HG03439 (cell line): ENCODE data around the gene TRAF3.

Experiments used
- ATAC-seq: cut with Tn5 transposase; IDR thresholded peaks from one replicate; pipeline ENCODE4 v1.9.1; 2021; ENCODE audit warnings: mild to moderate bottlenecking, moderate library complexity; ENCODE audit not compliant: unreplicated experiment

The TRAF3 gene

DNA sequence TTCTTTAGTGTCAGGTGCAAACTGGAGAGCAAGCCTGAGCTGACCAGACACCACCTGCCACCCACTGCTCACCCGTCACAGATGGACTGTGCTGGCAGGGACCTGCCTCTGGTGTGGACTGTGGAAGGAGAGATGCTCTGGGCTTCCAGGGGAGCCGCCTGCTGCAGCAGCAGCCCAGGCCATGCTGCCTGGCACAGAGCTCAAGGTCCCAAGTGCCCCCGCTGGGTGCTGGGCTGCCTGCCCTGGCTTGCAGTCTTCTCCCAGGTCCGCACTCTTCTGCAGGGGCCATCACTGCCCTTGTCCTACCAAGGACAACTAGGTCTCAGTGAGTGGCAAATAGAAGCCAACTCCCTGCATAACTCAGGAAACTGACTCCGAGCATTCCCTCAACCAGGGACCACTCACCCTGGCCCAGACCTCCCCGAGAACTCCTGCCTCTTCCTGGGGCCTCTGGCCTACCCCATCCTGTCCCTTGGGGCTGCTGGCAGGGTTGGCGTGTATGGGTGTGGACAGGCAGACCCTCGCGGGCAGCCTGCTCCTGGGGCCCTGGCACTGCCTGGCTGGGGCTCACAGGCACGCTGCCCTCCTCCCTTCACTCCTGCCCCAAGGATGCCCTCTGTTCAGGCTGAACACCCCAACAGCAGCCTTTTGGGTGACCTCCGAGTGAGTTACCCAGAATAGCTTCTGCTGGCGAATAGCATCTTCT, 154.5 kb downstream of the TRAF3 start:
- ATAC-seq: no peak

DNA sequence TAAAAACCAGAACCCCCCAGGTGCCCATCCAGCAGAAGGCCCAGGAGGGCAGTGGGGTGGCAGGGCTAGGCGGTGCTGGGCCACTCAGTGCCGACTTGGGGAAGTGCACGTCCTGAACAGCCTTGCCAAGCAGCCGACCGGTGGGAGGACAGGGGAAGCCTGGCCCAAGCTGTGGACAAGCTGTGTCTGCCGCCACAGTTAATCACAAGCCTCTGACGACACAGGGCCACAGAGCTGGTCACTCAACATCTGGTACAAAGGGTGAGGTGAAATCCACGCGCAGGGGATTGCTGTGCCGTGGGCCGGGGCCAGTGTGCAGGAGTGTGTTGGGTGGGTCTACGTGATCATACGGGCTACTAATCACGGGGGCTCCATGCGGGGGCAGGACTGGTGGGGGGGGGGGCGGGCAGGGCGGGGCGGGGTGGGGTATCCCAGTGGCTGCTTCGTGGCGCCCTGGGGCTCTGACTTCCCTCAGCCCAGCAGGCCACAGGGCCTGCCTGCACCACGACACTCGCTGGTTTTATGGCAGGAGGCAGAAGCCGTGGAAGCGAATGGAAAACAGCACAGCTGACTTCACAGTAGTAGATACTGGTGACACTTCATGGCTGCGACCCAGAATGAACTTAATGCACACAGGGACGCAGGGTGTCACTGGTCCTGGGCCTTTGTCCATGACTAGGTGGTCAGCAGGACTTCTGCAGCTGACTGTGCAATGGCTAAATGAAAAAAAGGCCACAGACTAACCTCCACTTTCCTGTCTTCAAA, 155.4 kb downstream of the TRAF3 start:
- ATAC-seq: no peak

DNA sequence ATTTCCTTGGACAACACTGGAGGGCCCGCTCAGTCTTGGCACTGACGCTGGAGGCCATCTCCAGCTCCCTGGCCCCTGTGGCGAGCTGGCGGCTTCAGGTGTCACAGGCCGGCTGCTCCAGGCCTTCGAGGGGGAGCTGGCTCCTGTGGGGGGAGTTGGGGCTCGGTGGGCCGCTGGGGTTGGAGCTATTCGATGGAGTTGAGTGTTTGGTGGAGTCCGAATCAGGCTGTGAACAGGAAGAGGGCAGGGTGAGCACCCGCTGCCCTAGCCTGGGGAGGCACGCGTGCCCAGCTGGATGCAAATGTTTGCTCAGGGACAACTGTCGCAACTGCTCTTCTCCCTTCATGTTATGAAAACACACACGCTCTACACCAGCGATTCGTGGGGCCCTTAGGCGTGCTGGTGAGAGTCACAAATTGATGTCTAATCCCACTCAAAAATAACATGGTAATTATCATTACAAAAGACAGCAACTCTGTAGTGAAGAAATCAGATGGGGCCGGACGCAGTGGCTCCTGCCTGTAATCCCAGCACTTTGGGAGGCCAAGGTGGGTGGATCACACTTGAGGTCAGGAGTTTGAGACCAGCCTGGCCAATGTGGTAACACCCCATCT, 156.5 kb downstream of the TRAF3 start:
- no peak for ATAC-seq

DNA sequence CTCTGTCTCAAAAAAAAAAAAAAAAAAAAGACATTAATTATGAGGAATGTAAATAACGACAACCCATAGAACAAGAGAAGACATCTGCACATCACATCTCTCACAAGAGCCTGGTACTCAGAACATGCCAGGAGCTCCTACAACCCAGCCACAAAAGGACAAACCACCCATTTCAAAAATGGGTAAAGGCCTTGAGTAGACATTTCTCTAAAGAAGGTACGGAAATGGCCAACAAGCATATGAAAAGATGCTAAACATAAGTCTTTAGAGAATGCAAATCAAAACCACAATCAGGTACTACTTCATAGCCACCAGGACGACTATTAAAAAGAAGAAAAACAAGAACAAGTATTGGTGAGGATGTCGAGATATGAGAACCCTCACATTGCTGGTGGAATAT, 158.5 kb downstream of the TRAF3 start:
- ATAC-seq: no peak

DNA sequence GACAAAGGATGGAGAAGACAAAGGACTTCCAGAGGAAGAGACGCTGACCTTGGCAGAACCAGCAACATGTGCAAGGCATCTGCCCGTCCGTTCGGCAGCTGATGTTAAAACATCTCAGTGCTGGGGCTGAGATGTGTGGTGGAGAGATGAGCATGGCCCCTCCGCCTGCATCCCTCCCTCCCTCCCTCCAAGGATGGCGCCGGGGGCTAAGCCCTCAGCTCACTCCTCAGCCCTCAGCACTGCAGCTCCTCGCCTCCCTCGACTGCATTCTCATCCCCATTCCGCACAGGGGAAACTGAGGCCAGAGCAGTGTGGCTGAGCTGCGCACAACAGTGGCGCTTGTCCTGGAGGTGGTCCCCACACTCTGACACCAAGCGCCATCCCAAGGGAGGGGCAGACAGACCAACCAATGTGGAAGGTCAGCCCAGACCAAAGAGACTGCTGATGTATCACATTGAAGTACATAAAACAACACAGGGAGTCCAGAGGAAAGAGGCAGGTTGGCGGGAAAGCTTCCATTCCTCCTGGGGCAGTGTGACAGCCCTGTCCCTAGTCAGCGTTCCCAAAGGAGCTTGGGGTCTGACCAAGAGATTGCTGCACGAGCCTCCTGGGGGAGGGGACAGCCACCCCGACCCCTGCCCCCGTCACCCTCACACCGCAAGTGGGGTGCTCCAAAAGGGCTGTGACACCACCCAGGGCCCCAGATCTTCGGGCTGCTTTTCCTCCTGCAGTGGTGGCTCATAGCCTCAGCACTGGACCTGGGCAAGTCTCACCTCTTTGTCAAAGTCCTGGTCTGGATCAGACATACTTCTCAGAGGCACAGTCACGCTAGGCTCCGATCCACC, 160.3 kb downstream of the TRAF3 start:
- ATAC-seq: no peak

DNA sequence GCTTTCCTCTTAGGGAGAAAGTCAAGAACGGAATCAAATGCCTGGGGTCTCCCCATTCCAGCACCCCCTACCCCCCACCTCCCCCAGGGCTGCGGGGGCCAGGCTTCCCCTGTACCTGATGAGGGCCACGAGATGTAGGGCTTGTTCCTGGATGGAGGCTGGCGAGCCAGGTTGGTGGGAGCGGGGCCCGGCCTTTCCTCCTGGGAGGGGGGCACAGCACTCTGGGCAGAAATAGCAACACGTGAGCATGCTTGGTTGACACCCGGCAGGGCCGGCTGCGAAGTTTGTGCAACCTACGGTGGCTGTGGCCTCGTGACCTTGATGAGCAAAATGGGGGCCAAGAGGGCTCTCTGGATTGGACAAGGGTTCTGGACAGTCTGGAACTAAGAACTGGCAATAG, 160.9 kb downstream of the TRAF3 start:
- no peak for ATAC-seq

DNA sequence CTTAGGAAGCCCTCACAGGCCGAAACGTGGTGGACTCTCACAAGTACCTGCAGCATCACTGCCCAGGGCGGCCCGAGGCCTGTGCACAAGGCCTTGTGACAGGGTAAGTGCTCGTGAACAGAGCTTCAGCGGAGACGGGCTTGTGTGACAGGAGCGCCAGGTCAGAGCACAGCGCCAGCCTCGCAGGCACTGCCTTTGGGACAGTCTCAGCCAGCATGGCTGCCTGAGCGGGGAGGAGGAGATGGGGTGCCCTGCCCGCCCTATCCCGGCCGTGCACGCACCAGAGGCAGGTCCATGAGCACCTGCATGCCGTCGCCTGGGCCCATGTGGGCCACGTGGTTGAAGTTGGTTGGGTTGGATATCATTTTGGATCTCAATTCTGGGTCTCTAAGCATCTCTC, 162.1 kb downstream of the TRAF3 start:
- no peak for ATAC-seq

DNA sequence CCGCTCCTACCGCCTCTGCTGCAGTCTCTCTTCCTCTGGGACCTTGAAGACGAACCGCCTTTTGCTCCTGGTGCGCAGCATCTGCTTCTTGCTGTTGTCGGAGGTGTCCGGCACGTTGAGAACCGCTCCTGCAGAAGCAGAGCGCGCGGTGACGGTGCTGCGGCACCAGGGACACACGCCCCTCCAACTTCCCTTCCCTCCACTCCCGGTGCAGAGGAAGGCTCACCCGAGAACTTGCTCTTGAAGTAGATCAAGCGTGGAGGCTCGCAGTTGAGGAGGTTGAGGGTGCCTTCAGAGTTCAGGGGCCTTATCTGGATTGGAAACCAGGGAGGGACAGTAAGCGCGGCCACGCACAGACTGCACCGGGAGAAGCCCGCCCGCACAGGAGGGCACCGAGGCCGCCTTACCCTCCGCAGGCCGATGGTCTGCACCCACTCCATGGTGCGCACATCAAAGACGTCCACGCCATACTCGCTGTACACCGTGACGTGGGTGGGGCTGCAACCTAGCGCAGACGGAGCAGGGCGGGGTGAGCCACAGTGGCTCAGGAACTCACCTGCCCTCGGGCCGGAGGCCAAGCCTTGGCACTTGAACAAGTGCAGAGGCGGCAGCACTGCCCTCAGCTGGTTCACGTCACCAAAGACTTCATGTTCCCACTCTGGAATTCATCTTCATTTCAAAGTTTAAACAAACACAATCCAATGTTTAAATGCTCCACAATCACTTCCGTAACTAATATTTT, 162.7 kb downstream of the TRAF3 start:
- no peak for ATAC-seq

DNA sequence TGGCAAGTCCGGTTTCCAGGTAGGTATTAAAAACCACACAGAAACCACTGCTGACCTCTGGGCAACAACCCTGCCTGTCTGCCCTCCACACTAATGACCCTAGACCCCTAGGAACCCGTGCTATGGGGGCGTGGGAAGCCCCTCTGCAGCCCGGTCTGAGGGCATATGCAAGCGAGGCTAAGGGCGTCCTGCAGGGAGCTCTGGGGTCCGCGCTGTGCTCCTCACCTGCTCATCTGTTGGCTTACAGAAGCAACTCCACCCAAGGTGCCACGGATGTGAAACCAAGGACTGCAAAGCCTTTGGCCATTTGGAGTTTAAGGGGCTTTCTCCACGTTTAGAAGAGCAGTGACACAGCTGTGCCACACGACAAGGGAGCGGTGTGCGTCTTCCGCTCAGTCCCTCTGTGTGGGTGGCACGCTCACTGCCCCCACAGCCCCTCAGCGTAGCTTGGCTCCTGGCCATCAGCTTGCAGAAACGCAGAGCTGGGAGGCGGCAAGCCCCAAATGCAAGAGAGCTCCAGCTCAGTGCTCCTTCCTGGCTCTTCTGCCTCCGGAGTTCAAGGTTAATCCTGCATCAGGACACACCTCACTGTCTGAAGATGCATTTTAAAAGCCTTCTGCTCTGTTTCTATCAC, 163.6 kb downstream of the TRAF3 start:
- ATAC-seq: no peak

DNA sequence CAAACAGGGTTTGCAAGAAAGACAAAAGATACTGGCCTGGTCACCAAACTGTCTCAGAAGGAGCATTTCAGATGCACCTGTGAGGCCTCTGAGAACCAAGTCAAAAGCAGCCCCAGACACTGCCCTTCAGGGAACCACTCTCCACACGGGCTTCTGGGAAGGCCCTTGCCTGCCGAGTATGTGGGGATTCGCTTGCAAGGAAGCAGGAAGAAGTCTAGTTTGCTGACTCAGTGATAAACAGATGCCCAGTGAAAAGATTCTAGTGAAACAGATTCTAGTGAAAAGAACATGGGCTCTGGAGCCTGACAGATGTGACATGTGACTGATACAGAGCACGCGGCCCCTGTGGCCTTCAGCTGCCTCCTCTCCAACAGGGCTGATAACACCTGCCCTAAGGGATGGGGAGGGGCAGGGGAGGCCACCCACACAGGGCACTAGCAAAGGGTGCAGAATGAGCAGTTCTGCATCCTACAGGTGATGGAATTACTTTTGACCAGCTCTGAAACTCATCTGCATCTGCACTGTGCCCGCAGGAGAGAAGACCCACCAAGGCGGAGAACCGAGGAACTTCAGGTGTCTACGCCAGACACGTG, 164.3 kb downstream of the TRAF3 start:
- ATAC-seq: no peak

DNA sequence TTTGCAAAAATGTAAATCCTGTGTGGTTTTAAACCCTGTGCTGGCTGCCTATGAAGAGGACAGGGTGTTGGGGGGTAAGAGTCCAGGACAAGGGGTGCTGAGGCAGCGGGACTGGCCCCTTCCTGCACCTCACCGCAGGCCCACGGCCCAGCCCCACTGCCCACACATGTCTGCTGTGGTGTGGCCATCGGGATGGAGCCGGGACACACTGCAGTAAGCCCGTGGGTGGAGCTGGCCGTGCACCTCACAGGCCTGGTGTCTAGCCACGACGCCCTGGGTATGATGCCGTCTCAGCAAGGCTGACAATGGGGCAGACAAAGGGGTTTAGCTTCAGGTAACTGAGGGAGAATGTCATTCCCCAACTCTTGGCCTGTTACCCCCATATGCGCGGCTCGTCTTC, 164.8 kb downstream of the TRAF3 start:
- no peak for ATAC-seq

DNA sequence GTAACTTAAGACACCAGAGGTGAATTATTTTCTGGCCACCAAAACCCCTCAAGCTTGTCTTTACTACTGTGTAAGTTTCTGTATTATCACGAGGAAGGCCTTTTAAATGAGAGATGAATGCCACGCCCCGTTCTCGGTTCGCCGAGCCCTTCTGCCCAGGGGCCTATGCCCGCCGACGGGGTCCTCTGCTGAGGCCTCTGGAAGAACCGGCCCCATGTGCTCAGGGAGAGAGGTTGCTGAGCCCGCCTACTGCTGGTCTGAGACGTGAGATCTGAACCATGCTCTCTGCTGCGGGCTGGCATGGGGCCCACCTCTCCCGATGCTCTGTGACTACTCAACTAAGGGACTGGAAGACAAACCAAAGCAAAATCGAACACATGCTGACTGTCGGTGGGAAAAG, 166.2 kb downstream of the TRAF3 start:
- ATAC-seq: no peak

DNA sequence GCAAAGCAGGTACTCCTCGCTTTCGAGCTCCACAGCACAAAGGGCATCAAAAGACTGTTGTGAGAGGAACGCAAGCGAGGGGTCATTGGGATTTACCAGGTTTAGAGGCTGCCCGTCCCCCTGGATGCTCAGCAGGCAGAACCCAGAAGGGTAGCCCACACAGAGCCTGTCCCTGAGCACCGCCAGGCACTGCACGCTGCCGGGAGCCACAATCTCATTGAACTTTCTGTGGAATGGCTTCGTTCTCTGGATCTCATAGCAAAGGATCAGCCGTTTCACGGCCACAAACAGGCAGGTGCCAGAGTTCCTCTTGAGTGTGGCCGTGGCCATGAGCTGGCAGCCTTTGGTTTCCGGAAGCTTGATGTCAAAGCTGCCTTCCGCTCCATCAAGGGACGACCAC, 166.7 kb downstream of the TRAF3 start:
- ATAC-seq: no peak

DNA sequence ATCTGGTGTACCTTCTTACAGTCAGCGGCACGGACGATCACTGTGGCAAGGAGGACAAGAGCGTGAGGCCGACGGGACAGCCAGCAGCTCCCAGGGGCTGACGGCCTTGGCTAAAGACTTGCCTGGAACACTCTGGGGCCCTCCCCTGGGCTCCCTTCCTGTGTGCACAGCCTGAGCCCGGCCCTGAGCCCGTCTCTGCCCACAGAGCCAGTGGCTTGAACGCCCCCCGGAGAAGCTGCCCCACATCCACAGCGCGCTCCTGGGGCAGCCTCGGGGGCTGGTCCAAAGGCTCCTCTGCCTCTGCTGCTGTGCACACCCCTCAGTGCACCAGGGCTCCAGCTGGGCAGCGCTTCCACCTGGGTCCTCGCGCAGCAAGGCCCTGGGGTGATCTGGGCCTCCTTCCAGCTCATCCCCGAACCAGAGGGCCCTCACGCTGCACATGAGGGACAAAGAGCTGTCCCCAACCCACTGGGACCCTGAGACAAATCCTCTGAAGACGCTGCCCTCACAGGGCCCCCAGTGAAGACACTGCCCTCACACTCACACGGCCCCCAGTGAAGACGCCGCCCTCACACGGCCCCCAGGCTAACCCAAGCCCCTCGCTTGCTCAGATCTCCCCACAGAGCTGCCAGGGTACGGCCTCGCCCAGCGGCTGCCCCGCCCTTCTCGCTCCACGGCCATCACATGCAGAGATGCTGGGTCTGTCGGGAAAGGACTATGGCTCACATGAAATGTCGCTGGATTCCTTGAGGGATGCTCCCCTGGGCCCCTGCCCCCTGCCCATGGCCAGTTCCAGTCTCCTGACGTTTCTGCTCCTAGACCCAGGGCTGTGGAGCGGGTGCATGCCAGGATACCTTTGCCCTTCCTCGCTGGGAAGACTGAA, 167.4 kb downstream of the TRAF3 start:
- no peak for ATAC-seq

DNA sequence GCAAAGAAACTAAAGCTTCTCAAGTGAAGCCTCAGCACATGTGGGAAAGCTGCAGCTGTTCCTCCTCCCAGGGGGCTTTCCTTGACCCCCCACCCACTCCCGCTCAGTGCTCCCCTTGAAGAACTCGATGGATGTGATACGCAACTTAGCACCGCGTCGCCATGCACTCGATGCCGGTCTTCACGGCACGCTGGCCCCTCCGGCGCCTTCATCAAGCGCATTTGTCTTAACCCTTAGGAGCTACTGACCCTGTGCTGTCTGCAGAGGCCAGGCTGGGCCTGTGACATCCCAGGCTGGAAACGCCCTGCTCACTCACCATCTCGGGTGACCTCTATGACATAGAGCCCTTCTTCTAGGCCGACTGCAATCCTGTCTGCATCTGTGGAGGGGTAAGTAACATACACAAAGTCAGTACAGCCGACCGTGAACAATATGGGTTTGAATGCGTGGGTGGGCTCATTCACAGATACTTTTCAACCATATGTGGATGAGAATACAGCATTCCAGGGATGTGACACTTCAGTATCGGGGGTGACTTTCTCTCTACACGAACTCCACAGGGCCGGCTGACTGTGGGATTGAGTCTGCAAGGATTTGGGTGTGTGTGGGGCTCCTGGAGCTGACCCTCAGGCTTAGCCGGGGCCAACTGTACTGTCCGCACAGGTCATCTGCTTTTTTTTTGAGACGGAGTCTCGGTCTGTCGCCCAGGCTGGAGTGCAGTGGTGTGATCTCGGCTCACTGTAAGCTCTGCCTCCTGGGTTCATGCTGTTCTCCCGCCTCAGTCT, 168.3 kb downstream of the TRAF3 start:
- no peak for ATAC-seq

DNA sequence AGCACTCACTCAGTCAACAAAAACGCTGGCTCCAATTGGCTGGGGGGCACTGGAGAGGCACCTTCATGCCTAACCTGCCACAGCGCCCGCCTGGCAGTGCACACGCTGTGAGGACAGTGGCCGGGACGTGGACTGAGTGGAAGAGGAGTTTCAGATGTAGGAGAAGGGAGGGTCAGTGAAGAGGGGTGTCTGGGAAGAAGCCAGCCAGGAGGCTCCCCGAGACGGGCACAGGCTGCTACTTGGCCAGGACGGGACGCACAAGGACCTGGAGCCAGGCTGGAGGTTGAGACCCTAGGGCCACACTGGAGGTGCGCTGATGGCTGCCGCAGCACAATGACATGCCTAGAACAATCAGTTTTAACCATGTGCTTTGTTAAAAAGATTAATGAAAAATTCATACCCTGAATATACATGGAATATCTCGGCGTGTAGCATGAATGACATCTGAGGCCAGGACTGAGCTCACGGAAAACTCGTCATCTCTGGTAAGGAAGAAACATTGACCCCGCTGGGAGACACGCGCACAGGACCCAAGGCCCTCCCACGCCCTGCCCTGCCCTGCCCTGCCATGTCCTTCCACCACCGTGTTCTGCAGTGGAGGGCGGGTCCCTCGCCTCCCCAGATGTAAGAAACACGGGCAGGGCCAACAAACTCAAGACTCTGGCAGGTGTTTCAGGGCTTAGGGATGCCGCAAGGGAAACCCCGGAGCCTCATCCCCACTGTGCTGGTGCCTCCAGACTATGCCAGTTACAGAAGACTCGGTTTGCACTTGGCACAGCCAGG, 170.3 kb downstream of the TRAF3 start:
- ATAC-seq: no peak

DNA sequence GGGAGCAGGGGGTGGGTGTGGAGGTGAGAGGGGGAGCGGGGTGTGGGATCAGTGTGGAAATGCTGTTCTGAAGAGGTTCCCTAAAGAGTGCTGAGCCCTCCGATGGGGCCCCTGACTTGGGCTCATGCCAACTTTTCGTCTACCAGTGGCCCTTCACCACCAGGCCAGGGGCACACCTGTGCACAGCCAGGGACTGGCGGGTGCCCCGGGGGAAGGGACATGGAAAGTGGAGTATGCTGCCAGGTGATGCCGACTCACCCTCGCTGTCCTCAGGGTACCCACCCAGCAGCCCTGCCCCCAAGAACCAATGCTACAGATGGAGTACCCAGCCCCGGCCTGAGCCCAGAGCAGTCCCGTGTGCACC, 171.4 kb downstream of the TRAF3 start:
- ATAC-seq: no peak
